Left cardiac atrium (tissue), 4 donors: ENCODE measurements around the gene ATP6V1G1. TPM values are rescaled to one million over a fixed set of nuclear protein-coding genes. Genes with fewer than 3 reads are reported as not detected.
A peak's percentile ranks its signal among the peaks of the same experiment; 100 is the strongest.

Experiments
- ATAC-seq, 2 donors: fragments of 200-7000 bp; cut with Tn5 transposase; one replicate each; pipeline ENCODE4 v1.9.1; 2020; ENCODE audit warnings: mild to moderate bottlenecking in 2 of 2, moderate library complexity in 2 of 2
- DNase-seq: peaks from one replicate; pipeline ENCODE4 v3.0.0-alpha.2; 2020
- intact Hi-C, 2 donors: fragments of 100-400 bp; cut with DNase I; formaldehyde crosslinking; loops; one replicate each; pipeline versions ENCODE4 v1.14.1 to v1.15.1; 2022 to 2023
- long read RNA-seq: library from polyadenylated mRNA; unstranded; transcript quantifications from one replicate; pipeline ENCODE4 v2.0.0, GENCODE V29; 2021
- total RNA-seq, 2 donors: library from RNA; stranded (reverse); fragmentation: NEBNext Ultra II Directional; extraction: Animal tissue kit (Norgen Biotek cat#: 25700); gene quantifications; one replicate each; pipeline ENCODE4 v1.2.1, GENCODE V29; 2021
- donor health status: DM: no; HTN: yes; CAD: no.
- donor health status: DM: no; HTN: yes; CAD: no; lungs with severe emphysema.
- donor health status: DM: yes; HTN: yes; CAD: no.
- donor health status: Dilated cardiomyopathy.

The ATP6V1G1 gene, protein sequence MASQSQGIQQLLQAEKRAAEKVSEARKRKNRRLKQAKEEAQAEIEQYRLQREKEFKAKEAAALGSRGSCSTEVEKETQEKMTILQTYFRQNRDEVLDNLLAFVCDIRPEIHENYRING
- total RNA-seq = 10 to 100 TPM; 71.5 to 92.9 TPM
- long read RNA-seq, transcript ATP6V1G1-201 (3 exons, 1,080 nt) = major isoform, 46 of 48 reads
- long read RNA-seq, partial matches to known transcripts = 0 of 48 reads
- long read RNA-seq, other reads (novel, unspliced or antisense) = 2 of 48 reads

- ATAC-seq = peak; percentile 98 to 99
- intact Hi-C loops = loop anchor here in 1 of 2 donors (2.0 kb wide), 1 partner anchor 37 kb away; no protein-coding TSS in a partner anchor
These were observed at the start of gene ATP6V1G1 for GRCh38 chr9:114587345-114588202. TSS of gene ATP6V1G1 (plus strand) at chr9:114587769. CDS start at chr9:114587839, 70 bp downstream.

GRCh38 chr9:114538241-114538640 lies 49.3 kb upstream of the ATP6V1G1 start:
- DNase-seq (no peak), ATAC-seq (peak; percentile 53 to 92)
- intact Hi-C loops = no loop called here

More at GRCh38 chr9:114587345-114588202, at the start of gene ATP6V1G1:
- DNase-seq = peak; percentile 100

- ATAC-seq = no peak
- no peak for DNase-seq
- intact Hi-C loops = no loop called here
These were observed 47.7 kb upstream of the ATP6V1G1 start for GRCh38 chr9:114539701-114540380.

- intact Hi-C loops = no loop called here
- ATAC-seq = no peak
- no peak for DNase-seq
These were observed 42.5 kb upstream of the ATP6V1G1 start for GRCh38 chr9:114545055-114545454.

DNA sequence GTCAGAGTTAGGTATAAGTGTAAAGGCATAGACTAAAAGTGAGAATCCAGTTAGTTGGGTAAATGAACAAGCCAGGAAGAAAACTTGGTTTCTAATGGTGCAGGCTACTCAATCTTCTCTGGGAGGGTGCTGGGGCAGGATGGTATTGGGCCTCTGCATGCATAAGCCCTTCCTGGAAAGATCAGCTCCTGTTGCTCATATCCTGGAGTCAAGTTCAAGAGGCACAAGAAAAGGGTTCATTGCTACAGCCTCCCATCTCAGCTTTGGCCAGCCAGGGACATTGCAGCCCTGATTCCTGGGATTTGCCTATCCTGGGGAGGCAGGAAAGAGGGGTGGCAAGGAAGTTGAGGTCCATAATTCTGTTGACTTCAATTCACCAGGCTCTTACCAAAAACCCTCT lies 40.7 kb upstream of the ATP6V1G1 start:
- DNase-seq = no peak
- intact Hi-C loops = no loop called here
- no peak for ATAC-seq

- intact Hi-C loops = loop anchor here in 1 of 2 donors (2.0 kb wide), 1 partner anchor 37 kb away; the partner anchor contains the start of gene ATP6V1G1
- ATAC-seq = peak in 1 of 2 donors; percentile 22
- no peak for DNase-seq
These were observed 37.8 kb upstream of the ATP6V1G1 start for GRCh38 chr9:114549697-114550330.

- ATAC-seq (peak; percentile 86 to 98), DNase-seq (peak; percentile 79)
- intact Hi-C loops = loop anchor here in 1 of 2 donors (2.0 kb wide), 1 partner anchor 35 kb away; the partner anchor contains the start of gene ATP6V1G1
These were observed 35.6 kb upstream of the ATP6V1G1 start for GRCh38 chr9:114551750-114552685.

DNA sequence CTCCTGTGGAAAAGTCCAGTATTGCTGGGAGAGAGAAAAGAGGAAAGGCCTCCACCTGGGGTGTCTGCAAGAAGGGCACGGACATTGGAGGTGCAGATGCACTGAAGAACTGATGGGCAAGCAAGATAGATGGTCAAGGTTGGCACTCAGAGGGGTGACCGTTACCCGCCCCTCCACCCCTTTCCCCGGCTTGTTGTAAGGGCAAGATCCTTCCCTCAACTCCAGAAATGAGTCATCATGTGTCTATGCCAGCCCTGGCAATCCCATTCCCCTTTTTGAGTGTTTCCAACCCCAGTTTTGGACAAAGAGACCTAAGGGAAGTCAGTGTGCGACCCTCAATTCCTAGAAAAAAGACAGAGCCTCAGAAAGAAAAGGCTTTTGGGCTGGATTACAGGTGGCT lies 34.9 kb upstream of the ATP6V1G1 start:
- DNase-seq (no peak), ATAC-seq (peak in 1 of 2 donors; percentile 60)
- intact Hi-C loops = no loop called here

- peak; percentile 55 to 87 for ATAC-seq
- intact Hi-C loops = no loop called here
- peak; percentile 30 for DNase-seq
These were observed 34.4 kb upstream of the ATP6V1G1 start for GRCh38 chr9:114553202-114553601.

DNA sequence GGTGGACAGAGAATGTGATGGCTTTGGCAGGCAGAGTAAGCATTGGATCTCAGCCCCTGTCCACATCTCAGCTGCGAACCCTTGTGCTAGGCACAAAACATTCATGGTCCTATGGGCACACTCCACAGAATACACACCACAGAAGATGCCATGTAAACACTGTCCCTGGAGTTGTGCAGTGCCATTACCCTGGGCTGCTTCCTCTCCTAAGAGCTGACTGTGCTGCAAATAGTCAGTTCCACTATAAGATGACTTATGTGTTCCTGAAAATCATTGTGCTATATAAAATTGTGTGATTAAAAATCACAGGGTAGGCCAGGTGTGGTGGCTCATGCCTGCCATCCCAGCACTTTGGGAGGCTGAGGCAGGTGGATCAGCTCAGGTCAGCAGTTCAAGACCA lies 31.9 kb upstream of the ATP6V1G1 start:
- ATAC-seq (no peak), DNase-seq (no peak)
- intact Hi-C loops = no loop called here

DNA sequence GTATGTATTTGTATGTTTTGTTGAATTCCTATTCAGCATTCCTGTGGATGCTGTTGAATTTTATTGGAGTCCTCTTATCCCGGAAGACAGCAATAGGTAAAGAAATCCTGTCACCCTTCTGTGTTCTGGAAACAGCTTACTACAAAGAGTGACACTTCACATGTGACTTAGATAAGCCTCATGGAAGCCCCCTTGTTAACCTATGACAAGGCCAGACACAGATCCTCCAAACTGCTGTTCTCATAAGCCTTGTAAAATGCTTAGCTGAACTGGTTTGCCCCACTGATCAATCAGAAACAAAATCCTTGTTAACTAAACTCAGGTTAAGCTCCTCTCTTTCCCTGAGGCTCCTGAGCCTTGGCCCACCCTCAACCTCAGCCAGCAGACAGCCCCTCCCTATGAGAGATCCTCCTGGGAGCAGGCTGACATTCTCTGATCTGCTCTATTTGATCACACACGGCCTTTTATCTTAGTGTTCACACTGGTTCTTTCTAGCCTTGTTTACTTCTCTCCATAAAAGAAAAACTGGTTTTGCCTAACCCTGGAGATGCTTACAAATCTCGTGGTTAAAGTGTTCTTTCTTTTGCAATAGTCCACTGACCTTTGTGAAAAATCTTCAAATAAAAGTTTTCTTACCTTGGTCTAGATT lies 29.4 kb upstream of the ATP6V1G1 start:
- DNase-seq (no peak), ATAC-seq (no peak)
- intact Hi-C loops = no loop called here

DNA sequence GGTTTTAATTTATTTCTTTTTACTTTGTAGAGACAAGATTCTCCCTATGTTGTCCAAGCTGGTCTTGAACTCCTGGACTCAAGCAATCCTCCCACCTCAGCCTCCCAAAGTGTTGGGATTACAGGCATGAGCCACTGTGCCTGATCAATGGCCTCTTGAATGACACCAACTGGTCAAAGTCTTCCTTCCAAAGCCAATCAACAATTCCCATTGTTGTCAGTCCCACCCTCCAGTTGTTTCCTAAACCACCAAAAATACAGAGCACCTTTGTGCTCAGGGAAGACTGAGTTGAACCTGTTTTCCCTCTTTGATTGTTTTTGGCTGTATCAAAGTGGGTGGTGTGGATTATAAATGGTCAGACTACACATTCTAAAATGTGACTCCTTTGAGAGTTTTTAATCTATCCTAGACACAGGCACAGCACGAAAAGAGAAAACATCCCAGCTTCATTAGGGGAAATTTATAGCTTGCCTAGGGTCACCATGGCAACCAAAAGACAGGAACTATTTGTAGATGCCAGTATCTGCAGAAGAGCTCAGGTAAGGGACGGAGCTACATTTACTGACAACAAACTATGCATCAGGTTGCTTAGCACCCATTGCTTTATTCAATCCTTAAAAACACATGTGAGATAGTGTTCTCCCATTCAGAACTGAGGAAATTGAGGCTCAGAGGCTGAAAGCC lies 27.6 kb upstream of the ATP6V1G1 start:
- no peak for ATAC-seq

DNA sequence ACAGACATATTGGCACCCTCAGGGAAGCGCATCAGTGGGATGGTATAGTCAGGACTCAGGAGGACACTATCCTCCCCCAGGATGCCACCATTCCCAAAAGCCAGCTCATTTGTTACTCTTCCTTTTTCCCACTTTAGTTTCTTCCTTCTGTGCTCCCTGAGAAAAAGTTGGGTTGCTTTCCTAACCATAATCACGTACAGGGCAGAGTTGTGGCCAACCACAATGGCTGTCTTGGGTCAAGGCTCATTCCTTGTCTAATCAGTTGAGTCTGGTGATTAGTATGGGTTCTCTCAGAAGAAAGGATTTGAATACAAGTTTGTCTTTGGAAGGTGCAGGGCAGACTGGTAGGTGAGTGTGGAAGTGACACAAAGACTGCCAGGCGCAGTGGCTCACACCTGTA lies 26.6 kb upstream of the ATP6V1G1 start:
- ATAC-seq (no peak), DNase-seq (no peak)
- intact Hi-C loops = no loop called here

More for the DNA sequence above, 27.6 kb upstream of the ATP6V1G1 start:
- intact Hi-C loops = no loop called here
- no peak for DNase-seq

DNA sequence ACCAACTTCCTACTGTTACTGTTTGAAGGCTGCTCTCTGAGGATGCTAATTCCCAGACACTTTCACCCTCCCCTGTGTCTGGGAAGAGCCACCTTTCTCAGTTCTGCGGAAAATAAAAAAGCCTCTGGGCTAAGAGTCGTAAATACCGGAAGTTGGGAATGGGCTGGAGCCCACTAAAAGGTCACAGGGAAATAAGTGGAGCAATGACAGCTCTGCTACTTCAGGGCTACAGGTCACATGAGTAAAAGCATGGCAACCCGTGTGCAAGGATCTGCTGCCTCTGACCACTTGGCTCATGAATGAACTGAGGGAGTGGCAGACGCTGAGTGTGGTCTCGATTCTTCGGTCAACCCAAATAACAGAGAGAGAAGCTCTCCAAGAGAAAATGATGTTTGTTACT lies 25.8 kb upstream of the ATP6V1G1 start:
- ATAC-seq (no peak), DNase-seq (no peak)
- intact Hi-C loops = no loop called here

- DNase-seq = no peak
These were observed 22.4 kb upstream of the ATP6V1G1 start for GRCh38 chr9:114565204-114565603.

GRCh38 chr9:114570742-114571141 lies 16.8 kb upstream of the ATP6V1G1 start:
- no peak for ATAC-seq
- intact Hi-C loops = no loop called here
- DNase-seq = no peak

More at GRCh38 chr9:114565204-114565603, 22.4 kb upstream of the ATP6V1G1 start:
- intact Hi-C loops = no loop called here
- ATAC-seq = no peak

DNA sequence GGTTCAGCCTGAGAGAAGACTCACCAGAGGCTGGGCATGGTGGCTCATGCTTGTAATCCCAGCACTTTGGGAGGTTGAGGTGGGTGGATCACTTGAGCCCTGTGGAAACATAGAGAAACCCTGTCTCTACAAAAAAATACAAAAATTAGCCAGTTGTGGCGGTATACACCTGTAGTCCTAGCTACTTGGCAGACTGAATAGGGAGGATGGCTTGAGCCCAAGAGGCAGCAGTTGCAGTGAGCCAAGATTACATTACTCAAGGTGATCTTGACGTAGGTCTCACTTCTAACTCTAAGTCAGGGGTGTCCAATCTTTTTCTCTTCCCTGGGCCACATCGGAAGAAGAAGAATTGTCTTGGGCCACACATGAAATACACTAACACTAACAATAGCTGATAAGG lies 16.2 kb upstream of the ATP6V1G1 start:
- DNase-seq (no peak), ATAC-seq (no peak)
- intact Hi-C loops = no loop called here
